ENCODE measurements around the gene KCNJ1.

Gene KCNJ1

GRCh38 chr11:128831174-128832120, 35.6 kb downstream of the KCNJ1 start:
- Histone ChIP-seq H3K4me1 (ENCODE audit: control insufficient read depth, insufficient read depth, low read length) (no peaks in the 10 kb centered on the region), H3K4me3 (ENCODE audit: low read length) (no peak overlapping the region), H3K27me3 (ENCODE audit: control insufficient read depth, insufficient read depth, low read length) (no peaks in the 10 kb centered on the region), H3K27ac (ENCODE audit: low read depth, low read length) (no peak overlapping the region), H3K36me3 (ENCODE audit: control insufficient read depth, insufficient read depth, low read length) (no peaks in the 10 kb centered on the region), H3K9ac (ENCODE audit: low read length) (no peak overlapping the region)

- Histone ChIP-seq H3K27ac (ENCODE audit: low read depth, low read length) (no peak overlapping the region), H3K36me3 (ENCODE audit: control insufficient read depth, insufficient read depth, low read length) (no peaks in the 10 kb centered on the region), H3K4me1 (ENCODE audit: control insufficient read depth, insufficient read depth, low read length) (no peaks in the 10 kb centered on the region), H3K9ac (ENCODE audit: low read length) (no peak overlapping the region), H3K27me3 (ENCODE audit: control insufficient read depth, insufficient read depth, low read length) (no peaks in the 10 kb centered on the region), H3K4me3 (ENCODE audit: low read length) (no peak overlapping the region)
Measured at GRCh38 chr11:128830290-128831173, 36.6 kb downstream of the KCNJ1 start.

- Histone ChIP-seq H3K36me3 (ENCODE audit: control insufficient read depth, insufficient read depth, low read length) (no peaks in the 10 kb centered on the region), H3K4me1 (ENCODE audit: control insufficient read depth, insufficient read depth, low read length) (no peaks in the 10 kb centered on the region), H3K9ac (ENCODE audit: low read length) (no peak overlapping the region), H3K27ac (ENCODE audit: low read depth, low read length) (no peak overlapping the region), H3K27me3 (ENCODE audit: control insufficient read depth, insufficient read depth, low read length) (no peaks in the 10 kb centered on the region), H3K4me3 (ENCODE audit: low read length) (no peak overlapping the region)
Measured at GRCh38 chr11:128828350-128828749, 38.7 kb downstream of the KCNJ1 start.

GRCh38 chr11:128827191-128827893, 39.8 kb downstream of the KCNJ1 start:
- H3K27me3 ChIP-seq (ENCODE audit: control insufficient read depth, insufficient read depth, low read length): no peaks in the 10 kb centered on the region
- no peak overlapping the region for H3K4me3 ChIP-seq (ENCODE audit: low read length)
- no peaks in the 10 kb centered on the region for H3K4me1 ChIP-seq (ENCODE audit: control insufficient read depth, insufficient read depth, low read length)
- no peak overlapping the region for H3K27ac ChIP-seq (ENCODE audit: low read depth, low read length)
- no peaks in the 10 kb centered on the region for H3K36me3 ChIP-seq (ENCODE audit: control insufficient read depth, insufficient read depth, low read length)
- no peak overlapping the region for H3K9ac ChIP-seq (ENCODE audit: low read length)

GRCh38 chr11:128825050-128825784, 41.9 kb downstream of the KCNJ1 start:
- Histone ChIP-seq H3K4me3 (ENCODE audit: low read length) (no peak overlapping the region), H3K27ac (ENCODE audit: low read depth, low read length) (no peak overlapping the region), H3K27me3 (ENCODE audit: control insufficient read depth, insufficient read depth, low read length) (no peaks in the 10 kb centered on the region), H3K9ac (ENCODE audit: low read length) (no peak overlapping the region), H3K4me1 (ENCODE audit: control insufficient read depth, insufficient read depth, low read length) (no peaks in the 10 kb centered on the region), H3K36me3 (ENCODE audit: control insufficient read depth, insufficient read depth, low read length) (no peaks in the 10 kb centered on the region)

GRCh38 chr11:128824191-128825049, 42.7 kb downstream of the KCNJ1 start:
- H3K36me3 ChIP-seq (ENCODE audit: control insufficient read depth, insufficient read depth, low read length): no peaks in the 10 kb centered on the region
- no peaks in the 10 kb centered on the region for H3K4me1 ChIP-seq (ENCODE audit: control insufficient read depth, insufficient read depth, low read length)
- H3K27me3 ChIP-seq (ENCODE audit: control insufficient read depth, insufficient read depth, low read length): no peaks in the 10 kb centered on the region
- H3K9ac ChIP-seq (ENCODE audit: low read length): no peak overlapping the region
- no peak overlapping the region for H3K4me3 ChIP-seq (ENCODE audit: low read length)
- no peak overlapping the region for H3K27ac ChIP-seq (ENCODE audit: low read depth, low read length)

GRCh38 chr11:128823753-128824152, 43.3 kb downstream of the KCNJ1 start:
- no peak overlapping the region for H3K4me3 ChIP-seq (ENCODE audit: low read length)

GRCh38 chr11:128822130-128822529, 45.0 kb downstream of the KCNJ1 start:
- no peaks in the 10 kb centered on the region for H3K27me3 ChIP-seq (ENCODE audit: control insufficient read depth, insufficient read depth, low read length)
- no peak overlapping the region for H3K27ac ChIP-seq (ENCODE audit: low read depth, low read length)
- H3K9ac ChIP-seq (ENCODE audit: low read length): no peak overlapping the region
- no peaks in the 10 kb centered on the region for H3K36me3 ChIP-seq (ENCODE audit: control insufficient read depth, insufficient read depth, low read length)
- no peaks in the 10 kb centered on the region for H3K4me1 ChIP-seq (ENCODE audit: control insufficient read depth, insufficient read depth, low read length)
- H3K4me3 ChIP-seq (ENCODE audit: low read length): no peak overlapping the region

More at GRCh38 chr11:128823753-128824152, 43.3 kb downstream of the KCNJ1 start:
- Histone ChIP-seq H3K9ac (ENCODE audit: low read length) (no peak overlapping the region), H3K36me3 (ENCODE audit: control insufficient read depth, insufficient read depth, low read length) (no peaks in the 10 kb centered on the region), H3K4me1 (ENCODE audit: control insufficient read depth, insufficient read depth, low read length) (no peaks in the 10 kb centered on the region), H3K27ac (ENCODE audit: low read depth, low read length) (no peak overlapping the region), H3K27me3 (ENCODE audit: control insufficient read depth, insufficient read depth, low read length) (no peaks in the 10 kb centered on the region)

GRCh38 chr11:128821556-128821955, 45.5 kb downstream of the KCNJ1 start:
- Histone ChIP-seq H3K4me3 (ENCODE audit: low read length) (no peak overlapping the region), H3K36me3 (ENCODE audit: control insufficient read depth, insufficient read depth, low read length) (no peaks in the 10 kb centered on the region), H3K4me1 (ENCODE audit: control insufficient read depth, insufficient read depth, low read length) (no peaks in the 10 kb centered on the region), H3K9ac (ENCODE audit: low read length) (no peak overlapping the region), H3K27me3 (ENCODE audit: control insufficient read depth, insufficient read depth, low read length) (no peaks in the 10 kb centered on the region), H3K27ac (ENCODE audit: low read depth, low read length) (no peak overlapping the region)

- no peaks in the 10 kb centered on the region for H3K36me3 ChIP-seq (ENCODE audit: control insufficient read depth, insufficient read depth, low read length)
- no peak overlapping the region for H3K27ac ChIP-seq (ENCODE audit: low read depth, low read length)
- H3K9ac ChIP-seq (ENCODE audit: low read length): no peak overlapping the region
- no peak overlapping the region for H3K4me3 ChIP-seq (ENCODE audit: low read length)
- H3K4me1 ChIP-seq (ENCODE audit: control insufficient read depth, insufficient read depth, low read length): no peaks in the 10 kb centered on the region
- no peaks in the 10 kb centered on the region for H3K27me3 ChIP-seq (ENCODE audit: control insufficient read depth, insufficient read depth, low read length)
Measured at GRCh38 chr11:128819198-128819597, 47.9 kb downstream of the KCNJ1 start.
